GM12865 (cell line): ENCODE measurements around the gene NEDD1.

Experiments
- DNase-seq: peaks from one replicate; pipeline ENCODE4 v3.0.0; 2010; ENCODE audit warnings: low read depth
- H3K4me3 ChIP-seq: 2 replicates; pipeline ENCODE4 v1.5.1; 2011; ENCODE audit warnings: mild to moderate bottlenecking, low read depth, low read length, control low read depth
- CTCF ChIP-seq: IDR thresholded peaks from 2 replicates; pipeline ENCODE4 v1.5.1; 2011; ENCODE audit warnings: low read length, control low read depth, low read depth, inconsistent platforms; ENCODE audit not compliant: insufficient read depth; ENCODE audit errors: missing control alignments

The NEDD1 gene

GRCh38 chr12:96870946-96871345 lies 36.1 kb upstream of the NEDD1 start:
- no peak overlapping the region for H3K4me3 ChIP-seq
- TF ChIP-seq CTCF = no peak
- no peak for DNase-seq

- no peak overlapping the region for H3K4me3 ChIP-seq
- no peak for DNase-seq
- TF ChIP-seq CTCF = no peak
Measured at GRCh38 chr12:96872961-96873360, 34.1 kb upstream of the NEDD1 start.

- DNase-seq = no peak
- H3K4me3 ChIP-seq = no peak overlapping the region
- no peak for TF ChIP-seq CTCF
Measured at GRCh38 chr12:96874211-96874610, 32.8 kb upstream of the NEDD1 start.

- H3K4me3 ChIP-seq = no peak overlapping the region
- no peak for DNase-seq
- TF ChIP-seq CTCF = no peak
Measured at GRCh38 chr12:96876966-96877365, 30.1 kb upstream of the NEDD1 start.

- no peak for TF ChIP-seq CTCF
- H3K4me3 ChIP-seq = no peak overlapping the region
- no peak for DNase-seq
Measured at GRCh38 chr12:96878704-96879103, 28.4 kb upstream of the NEDD1 start.

- DNase-seq = no peak
- no peak overlapping the region for H3K4me3 ChIP-seq
- TF ChIP-seq CTCF = no peak
Measured at GRCh38 chr12:96879301-96879700, 27.8 kb upstream of the NEDD1 start.

- no peak for DNase-seq
- no peak for TF ChIP-seq CTCF
- no peak overlapping the region for H3K4me3 ChIP-seq
Measured at GRCh38 chr12:96880220-96880619, 26.8 kb upstream of the NEDD1 start.
